D721Med (cell line): Measurements from ENCODE around the gene KCND1.
A peak's percentile ranks its signal among the peaks of the same experiment; 100 is the strongest.

Experiments
- DNase-seq: peaks from one replicate; pipeline ENCODE4 v3.0.0; 2011; ENCODE audit warnings: low spot score; ENCODE audit not compliant: insufficient read length
- FAIRE-seq: peaks from 2 replicates; lab custom pipeline; 2011; peaks lifted over from hg19 to GRCh38; lab: Jason Lieb, UNC
- CTCF ChIP-seq: IDR thresholded peaks from 2 replicates; pipeline ENCODE4 v1.5.1; 2012; ENCODE audit warnings: mild to moderate bottlenecking, control low read depth; ENCODE audit not compliant: insufficient read depth; ENCODE audit errors: missing control alignments

Gene KCND1

GRCh38 chrX:48939524-48940228 is 32.0 kb downstream of the KCND1 start:
- DNase-seq (no peak), FAIRE-seq (no peak)
- no peak for TF ChIP-seq CTCF

- FAIRE-seq (no peak), DNase-seq (no peak)
- TF ChIP-seq CTCF: no peak
Measured at GRCh38 chrX:48938721-48939425, 32.8 kb downstream of the KCND1 start.

GRCh38 chrX:48937054-48937907 is 34.4 kb downstream of the KCND1 start:
- no peak for TF ChIP-seq CTCF
- DNase-seq (no peak), FAIRE-seq (peak; percentile 46)

- TF ChIP-seq CTCF: no peak
- DNase-seq (no peak), FAIRE-seq (no peak)
Measured at GRCh38 chrX:48936429-48937053, 35.1 kb downstream of the KCND1 start.

GRCh38 chrX:48935301-48935670 is 36.4 kb downstream of the KCND1 start:
- DNase-seq (no peak), FAIRE-seq (no peak)
- no peak for TF ChIP-seq CTCF

- DNase-seq (no peak), FAIRE-seq (no peak)
- no peak for TF ChIP-seq CTCF
Measured at GRCh38 chrX:48934581-48935300, 36.9 kb downstream of the KCND1 start.
